Right cardiac atrium (tissue), 5 donors: ENCODE measurements around the gene UBE2E2. TPM values are rescaled to one million over a fixed set of nuclear protein-coding genes. Genes with fewer than 3 reads are reported as not detected.

Experiments
- ATAC-seq, 2 donors: fragments of 200-7000 bp; cut with Tn5 transposase; one replicate each; pipeline versions ENCODE4 v1.8.0 to v1.9.1; 2020; ENCODE audit warnings: moderate library complexity in 2 of 2, mild to moderate bottlenecking in 1 of 2
- DNase-seq, 3 donors: peaks; one replicate each; pipeline ENCODE4 v3.0.0-alpha.2; 2020
- H3K27ac ChIP-seq: one replicate; pipeline ENCODE4 v1.5.1; 2013; ENCODE audit warnings: mild to moderate bottlenecking, low read length, control low read depth, moderate library complexity
- H3K27me3 ChIP-seq: one replicate; pipeline ENCODE4 v1.6.1; 2013; ENCODE audit not compliant: control insufficient read depth, insufficient read depth
- H3K4me1 ChIP-seq: one replicate; pipeline ENCODE4 v1.6.1; 2013; ENCODE audit warnings: low read length; ENCODE audit not compliant: control insufficient read depth, insufficient read depth
- H3K4me3 ChIP-seq: one replicate; pipeline ENCODE4 v1.5.1; 2013; ENCODE audit warnings: low read length, control low read depth
- H3K9me3 ChIP-seq: one replicate; pipeline ENCODE4 v1.6.1; 2013; ENCODE audit warnings: low read length; ENCODE audit not compliant: control insufficient read depth
- WGBS: extraction: QIAGEN DNeasy Blood & Tissue Kit; methylation state at CpG from one replicate; pipeline ENCODE4 v1.1.7; 2013; 5-methylcytosine and 5-hydroxymethylcytosine counted together
- intact Hi-C, 4 donors: fragments of 100-400 bp; cut with DNase I; formaldehyde crosslinking; loops; one replicate each; pipeline versions ENCODE4 v1.11.0 to v1.14.0; 2022 to 2023
- polyA plus RNA-seq: library from polyadenylated mRNA; stranded (reverse); fragments of 200-250 nt; gene quantifications from one replicate; pipeline ENCODE4 v1.2.3, GENCODE V29; 2013
- total RNA-seq, 4 donors: library from RNA; stranded (reverse); fragmentation: NEBNext Ultra II Directional; extraction: Animal tissue kit (Norgen Biotek cat#: 25700); gene quantifications; one replicate each; pipeline ENCODE4 v1.2.1, GENCODE V29; 2021
- donor health status: healthy with polysubstance abuse.
- donor health status: DM: no; HTN: yes; CAD: no.
- donor health status: DM: no; HTN: no; CAD: no.
- donor health status: DM: no; HTN: yes; CAD: no; lungs with severe emphysema.
- donor health status: DM: yes; HTN: yes; CAD: no.

Gene UBE2E2
- total and polyA plus RNA-seq, 5 donors = 32.3 to 49.2 (median 45.2) TPM

DNA sequence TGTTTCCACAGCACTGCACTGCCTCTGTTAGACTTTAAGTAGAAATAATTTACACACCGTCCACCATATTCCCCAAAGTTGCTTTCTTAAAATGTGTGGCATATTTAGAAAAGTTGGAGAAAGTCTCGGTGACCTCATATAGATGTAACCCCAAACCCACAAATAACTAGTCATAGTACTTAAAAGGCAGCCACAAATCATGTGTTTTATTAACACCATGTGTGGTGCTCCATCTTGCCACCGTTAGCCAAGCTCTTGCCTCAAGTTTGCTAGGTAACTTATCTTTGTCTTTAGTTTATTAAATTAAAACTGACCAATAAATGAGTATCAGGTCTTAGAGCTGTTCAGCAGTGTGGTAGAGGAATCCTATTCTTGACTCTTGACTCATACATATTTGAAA lies 257.9 kb downstream of the UBE2E2 start:
- H3K4me1 ChIP-seq = no peaks in the 10 kb centered on the region
- H3K9me3 ChIP-seq = no peaks in the 10 kb centered on the region
- H3K27ac ChIP-seq = no peak overlapping the region
- DNase-seq (no peak), ATAC-seq (no peak)
- intact Hi-C loops = no loop called here
- no peaks in the 10 kb centered on the region for H3K27me3 ChIP-seq
- H3K4me3 ChIP-seq = no peak overlapping the region
- 96% methylated on average over 3 of the region's 3 CpGs for WGBS

DNA sequence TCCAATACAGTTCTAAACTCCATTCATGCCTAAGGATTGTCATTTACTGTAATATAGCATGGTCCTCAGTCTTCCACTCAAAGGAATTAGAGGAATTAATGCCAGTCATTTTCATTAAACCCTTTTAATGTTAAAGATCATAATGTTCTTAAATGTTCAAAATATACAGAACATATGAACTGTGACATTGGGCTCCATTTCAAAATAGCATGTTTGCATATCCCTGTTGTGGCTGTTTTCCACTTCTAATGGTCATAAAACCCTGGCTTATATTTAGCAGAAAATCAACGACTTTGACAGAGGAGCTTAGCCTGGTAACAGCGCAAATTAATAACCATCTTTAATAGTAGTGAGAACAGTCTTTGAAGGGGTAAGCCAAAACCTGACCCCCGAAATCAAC lies 260.7 kb downstream of the UBE2E2 start:
- Histone ChIP-seq H3K4me3 (no peak overlapping the region), H3K27ac (no peak overlapping the region), H3K9me3 (no peaks in the 10 kb centered on the region), H3K27me3 (no peaks in the 10 kb centered on the region), H3K4me1 (no peaks in the 10 kb centered on the region)
- WGBS = 88% methylated on average over 3 of the region's 3 CpGs
- ATAC-seq (no peak), DNase-seq (no peak)
- intact Hi-C loops = no loop called here

DNA sequence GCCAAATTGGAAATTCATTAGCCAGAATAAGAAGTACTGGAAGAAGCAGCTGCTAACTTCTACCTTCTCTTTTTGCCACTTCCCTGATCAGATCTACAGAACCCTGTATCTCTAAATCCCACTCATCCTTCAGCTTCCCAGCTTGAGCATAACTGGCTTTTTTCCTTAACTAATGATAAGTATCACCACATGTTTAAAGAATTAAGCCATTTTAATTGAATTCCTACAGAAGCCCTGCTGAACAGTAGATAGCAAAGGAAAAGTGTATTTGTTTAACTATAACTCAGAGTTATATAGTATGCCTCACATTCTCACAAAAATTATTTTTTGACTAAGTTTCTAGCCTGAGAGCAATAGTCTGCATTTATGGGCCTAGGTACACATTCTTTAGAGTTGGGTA lies 262.4 kb downstream of the UBE2E2 start:
- H3K4me1 ChIP-seq = no peaks in the 10 kb centered on the region
- DNase-seq = no peak
- H3K27ac ChIP-seq = no peak overlapping the region
- H3K9me3 ChIP-seq = no peaks in the 10 kb centered on the region
- ATAC-seq = no peak
- no peak overlapping the region for H3K4me3 ChIP-seq
- no peaks in the 10 kb centered on the region for H3K27me3 ChIP-seq
- intact Hi-C loops = no loop called here

DNA sequence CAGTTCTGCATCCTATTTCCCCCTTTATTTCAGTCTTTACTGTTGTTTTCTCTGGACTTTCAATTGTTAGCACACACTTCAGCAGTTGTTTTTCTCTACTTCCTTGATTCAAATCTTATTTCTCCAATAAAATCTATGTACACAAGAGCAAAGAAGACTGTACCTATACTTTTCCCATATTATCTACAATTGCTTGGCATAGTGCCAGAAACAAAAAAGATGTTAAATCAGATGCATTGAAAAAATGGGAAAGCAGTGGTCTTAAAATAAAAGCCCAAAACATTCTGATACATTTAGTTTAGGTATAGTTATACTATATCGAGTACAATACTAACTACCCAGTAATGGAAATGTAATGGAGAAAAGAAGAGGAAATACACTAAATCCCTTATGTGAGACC lies 265.1 kb downstream of the UBE2E2 start:
- no peak for ATAC-seq
- intact Hi-C loops = no loop called here
- no peak overlapping the region for H3K4me3 ChIP-seq
- peaks cover 1% of the 10 kb centered on the region for H3K4me1 ChIP-seq
- no peaks in the 10 kb centered on the region for H3K27me3 ChIP-seq
- H3K9me3 ChIP-seq = no peaks in the 10 kb centered on the region
- H3K27ac ChIP-seq = no peak overlapping the region
- no peak for DNase-seq
- WGBS = 97% methylated on average over 1 of the region's 1 CpG

DNA sequence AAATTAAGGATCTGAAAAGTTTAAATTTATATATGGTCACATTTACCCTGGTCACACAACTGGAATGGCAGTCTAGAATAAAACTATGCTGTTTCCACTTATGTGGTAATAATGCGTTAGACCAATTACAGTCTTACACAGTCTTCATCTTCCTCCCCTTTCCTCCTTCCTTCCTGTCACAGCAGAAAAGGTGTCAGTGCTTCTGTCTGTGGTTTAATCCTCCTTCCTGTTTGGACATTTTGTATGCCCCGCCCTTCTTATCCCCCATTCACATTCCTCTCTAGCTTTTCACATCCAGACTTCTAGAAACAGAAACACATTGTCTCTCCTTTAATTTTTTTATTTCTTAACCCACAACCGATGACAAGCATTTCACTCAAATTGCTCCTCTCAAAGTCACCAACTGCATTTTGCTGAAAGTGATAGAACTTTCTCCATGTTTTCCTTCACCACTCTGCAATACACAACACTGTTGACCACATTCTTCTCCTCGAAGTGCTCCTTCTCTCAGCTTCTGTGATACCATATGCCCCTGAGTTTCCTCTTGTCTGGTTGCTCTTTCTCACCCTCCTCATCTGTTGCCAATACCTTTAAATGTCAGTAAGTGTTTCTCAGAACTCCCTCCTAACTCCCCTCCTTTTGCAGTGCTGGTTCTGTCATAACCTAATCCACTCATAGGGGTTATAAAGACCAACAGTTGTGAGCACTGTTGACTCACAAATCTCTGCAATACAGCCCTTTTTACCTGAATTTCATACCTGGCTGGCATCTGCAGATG lies 271.6 kb downstream of the UBE2E2 start:
- Histone ChIP-seq H3K27me3 (no peaks in the 10 kb centered on the region), H3K4me1 (peaks cover 4% of the 10 kb centered on the region), H3K4me3 (no peak overlapping the region), H3K27ac (no peak overlapping the region), H3K9me3 (no peaks in the 10 kb centered on the region)
- no peak for DNase-seq
- no peak for ATAC-seq
- intact Hi-C loops = no loop called here
- WGBS = 82% methylated on average over 4 of the region's 4 CpGs

DNA sequence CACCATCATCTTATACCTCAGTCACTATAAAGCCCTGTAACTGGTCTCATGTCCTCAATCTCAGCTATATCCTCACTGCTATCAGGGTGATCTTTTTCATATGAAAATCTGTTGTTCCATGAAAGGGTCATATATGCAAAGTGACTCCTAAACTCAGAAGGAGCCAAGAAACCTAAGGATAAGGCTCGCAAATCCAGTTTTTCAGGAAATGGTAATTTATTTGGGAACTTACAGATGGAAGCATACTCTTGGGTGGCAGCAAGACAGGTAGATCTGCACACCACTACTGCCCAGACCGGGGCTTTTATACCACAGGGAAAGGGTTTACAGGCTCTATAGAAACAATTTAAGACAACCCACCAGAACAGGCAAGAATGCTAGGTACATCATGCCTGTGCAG lies 272.3 kb downstream of the UBE2E2 start:
- DNase-seq (no peak), ATAC-seq (no peak)
- Histone ChIP-seq H3K4me1 (peaks cover 4% of the 10 kb centered on the region), H3K27me3 (no peaks in the 10 kb centered on the region), H3K4me3 (no peak overlapping the region), H3K27ac (no peak overlapping the region), H3K9me3 (no peaks in the 10 kb centered on the region)
- WGBS = 96% methylated on average over 2 of the region's 2 CpGs
- intact Hi-C loops = no loop called here

DNA sequence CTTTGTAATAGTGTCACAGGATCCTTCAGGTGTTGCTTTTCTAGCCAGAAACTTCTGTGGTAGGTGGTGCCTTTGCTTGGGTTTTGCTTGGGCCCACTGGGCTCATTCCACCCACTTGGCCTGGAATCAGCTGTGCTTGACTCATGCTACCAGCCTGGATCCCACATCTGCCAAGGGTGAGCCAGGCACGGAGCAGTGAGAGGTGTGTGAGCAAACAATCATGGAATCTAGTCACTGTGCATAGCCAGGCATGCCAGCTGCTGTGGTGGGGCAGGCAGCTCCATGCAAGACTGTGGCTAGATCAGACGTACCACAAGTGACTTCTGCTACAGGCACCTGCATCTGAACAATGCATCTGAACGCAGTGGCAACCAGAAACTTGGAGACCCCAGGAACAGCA lies 275.9 kb downstream of the UBE2E2 start:
- Histone ChIP-seq H3K9me3 (no peaks in the 10 kb centered on the region), H3K27me3 (no peaks in the 10 kb centered on the region), H3K27ac (no peak overlapping the region), H3K4me3 (no peak overlapping the region), H3K4me1 (peaks cover 3% of the 10 kb centered on the region)
- ATAC-seq = peak; percentile 37 to 41
- intact Hi-C loops = no loop called here
- no peak for DNase-seq
- WGBS = 93% methylated on average over 3 of the region's 3 CpGs

DNA sequence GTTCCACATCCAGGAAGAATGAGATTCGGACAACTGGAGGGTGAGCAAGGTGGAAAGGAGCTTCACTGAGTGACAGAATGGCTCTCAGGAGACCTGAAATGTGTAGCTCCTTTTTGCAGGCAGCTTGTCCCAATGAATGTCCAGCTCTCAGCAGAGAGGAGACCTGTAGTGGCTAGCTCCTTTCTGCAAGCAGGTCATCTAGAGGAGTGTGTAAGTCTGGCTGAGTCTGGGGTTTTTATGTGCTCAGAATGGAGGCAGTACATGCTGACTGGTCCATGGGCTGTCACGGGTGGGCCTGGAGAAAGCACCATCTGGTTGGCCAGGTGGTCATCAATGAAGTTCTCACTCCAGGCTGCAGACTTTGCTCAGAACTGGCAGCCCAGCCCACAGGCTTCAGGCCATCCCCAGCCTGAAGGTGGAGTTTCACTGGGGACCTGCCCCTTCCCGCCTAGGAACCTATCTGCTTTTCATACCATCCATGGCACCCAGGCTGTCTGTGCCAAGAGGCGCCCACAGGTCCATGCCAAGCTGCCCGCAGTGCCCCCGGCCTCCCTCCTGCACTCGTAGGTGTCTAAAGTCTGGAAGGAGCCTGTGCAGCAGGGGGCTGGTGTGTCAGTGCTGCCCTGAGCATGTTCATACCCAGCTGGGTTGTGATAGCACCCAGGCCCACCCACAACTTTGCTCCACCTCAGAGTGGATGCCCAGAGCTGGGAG lies 276.6 kb downstream of the UBE2E2 start:
- Histone ChIP-seq H3K9me3 (no peaks in the 10 kb centered on the region), H3K4me3 (no peak overlapping the region), H3K4me1 (peaks cover 3% of the 10 kb centered on the region), H3K27me3 (no peaks in the 10 kb centered on the region), H3K27ac (no peak overlapping the region)
- DNase-seq = no peak
- intact Hi-C loops = no loop called here
- WGBS = 90% methylated on average over 7 of the region's 7 CpGs
- ATAC-seq = peak; percentile 19 to 29

DNA sequence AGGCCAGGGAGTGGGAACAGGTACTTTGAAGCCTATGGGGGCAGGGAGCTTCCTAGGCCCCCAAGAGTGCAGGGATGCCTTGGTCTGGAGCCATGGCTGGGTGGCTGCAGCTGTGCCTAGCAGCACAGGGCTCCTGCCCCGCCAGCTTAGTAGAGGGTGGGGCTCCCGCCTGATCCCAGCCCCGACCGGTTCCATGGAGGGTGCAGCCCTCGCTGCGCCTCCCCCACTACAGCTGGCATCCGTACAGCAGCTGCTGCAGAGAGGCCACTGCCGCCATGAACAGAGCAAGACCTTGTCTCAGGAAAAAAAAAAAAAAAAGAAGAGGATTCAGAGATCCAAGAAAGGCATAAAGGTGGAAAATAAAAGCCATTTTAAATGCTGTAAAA lies 277.2 kb downstream of the UBE2E2 start:
- Histone ChIP-seq H3K4me1 (no peaks in the 10 kb centered on the region), H3K27me3 (no peaks in the 10 kb centered on the region), H3K9me3 (no peaks in the 10 kb centered on the region), H3K27ac (no peak overlapping the region), H3K4me3 (no peak overlapping the region)
- 94% methylated on average over 8 of the region's 8 CpGs for WGBS
- intact Hi-C loops = no loop called here
- DNase-seq (no peak), ATAC-seq (peak in 1 of 2 donors; percentile 22)

DNA sequence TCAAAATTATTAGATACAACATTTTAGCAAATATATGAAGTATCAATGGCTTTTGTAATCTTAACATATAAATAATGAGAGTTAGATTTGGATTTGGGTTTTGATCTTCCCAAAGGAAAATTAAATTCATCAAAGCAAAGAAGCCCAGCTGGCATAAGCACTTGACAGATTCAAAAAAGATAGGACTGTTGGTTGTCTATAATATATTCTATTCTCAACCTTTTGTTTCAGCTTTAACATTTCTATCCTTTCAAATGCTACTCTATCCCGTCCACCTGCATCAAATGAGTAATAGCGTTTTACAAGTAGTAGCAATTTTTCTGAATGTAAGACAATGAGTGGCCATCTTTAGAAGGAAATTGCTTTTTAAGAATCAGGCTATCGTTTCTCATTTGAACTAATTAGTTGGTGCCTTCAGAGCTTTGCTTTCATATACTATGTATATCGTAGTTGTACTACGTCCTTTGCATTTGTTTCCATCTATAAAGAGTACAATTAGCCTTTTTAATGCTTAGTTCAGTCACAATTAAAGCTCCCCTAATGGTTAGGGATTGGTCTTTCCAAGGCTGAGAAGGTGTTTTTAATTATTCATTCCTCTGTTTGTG lies 278.0 kb downstream of the UBE2E2 start:
- Histone ChIP-seq H3K4me1 (no peaks in the 10 kb centered on the region), H3K27me3 (no peaks in the 10 kb centered on the region), H3K27ac (no peak overlapping the region), H3K9me3 (no peaks in the 10 kb centered on the region), H3K4me3 (no peak overlapping the region)
- WGBS = 93% methylated on average over 5 of the region's 5 CpGs
- DNase-seq = no peak
- no peak for ATAC-seq
- intact Hi-C loops = no loop called here

DNA sequence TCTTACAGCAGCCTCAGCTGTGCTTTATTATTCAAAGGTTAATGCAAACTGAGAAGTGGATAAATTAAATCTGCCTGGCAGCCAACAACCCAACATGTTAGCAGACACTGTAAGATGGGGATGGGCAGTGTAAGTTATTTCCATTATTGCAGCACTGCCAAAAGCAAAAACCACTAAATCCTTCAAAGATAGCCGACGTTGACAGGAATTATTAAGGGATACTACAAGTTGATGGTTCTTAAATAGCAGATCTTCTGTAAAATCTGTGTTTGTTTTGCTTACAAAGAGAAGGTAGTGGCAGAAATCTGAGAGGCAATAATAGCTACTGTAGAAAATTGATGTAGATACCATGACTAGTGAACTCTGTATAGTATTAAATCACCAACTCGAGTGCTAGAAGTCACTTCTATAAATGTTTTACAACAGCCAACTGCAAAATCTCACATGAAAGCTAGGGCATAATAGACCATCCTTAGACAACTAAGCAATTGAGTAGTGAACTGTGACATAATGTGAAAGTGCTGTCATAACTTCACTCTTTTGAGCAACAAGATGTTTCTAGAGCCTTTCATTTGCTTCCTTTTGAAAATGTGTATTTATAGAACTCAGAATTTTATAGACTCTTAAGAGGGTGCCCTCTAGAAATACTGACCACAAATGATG lies 278.6 kb downstream of the UBE2E2 start:
- DNase-seq (no peak), ATAC-seq (no peak)
- 56% methylated on average over 3 of the region's 3 CpGs for WGBS
- H3K4me1 ChIP-seq = no peaks in the 10 kb centered on the region
- intact Hi-C loops = no loop called here
- H3K9me3 ChIP-seq = no peaks in the 10 kb centered on the region
- H3K27me3 ChIP-seq = no peaks in the 10 kb centered on the region
- H3K4me3 ChIP-seq = no peak overlapping the region
- no peak overlapping the region for H3K27ac ChIP-seq
